ENCODE results near the gene RIN1. TPM values are rescaled to one million over a fixed set of nuclear protein-coding genes. Genes with fewer than 3 reads are reported as not detected.
A peak's percentile ranks its signal among the peaks of the same experiment; 100 is the strongest.

The RIN1 gene
- total and polyA plus RNA-seq, 2 of the 13 experiments (the other 11 are each of a cell fraction or from before 2014, with no cell fraction given): 2.4 to 4.1 TPM

DNA sequence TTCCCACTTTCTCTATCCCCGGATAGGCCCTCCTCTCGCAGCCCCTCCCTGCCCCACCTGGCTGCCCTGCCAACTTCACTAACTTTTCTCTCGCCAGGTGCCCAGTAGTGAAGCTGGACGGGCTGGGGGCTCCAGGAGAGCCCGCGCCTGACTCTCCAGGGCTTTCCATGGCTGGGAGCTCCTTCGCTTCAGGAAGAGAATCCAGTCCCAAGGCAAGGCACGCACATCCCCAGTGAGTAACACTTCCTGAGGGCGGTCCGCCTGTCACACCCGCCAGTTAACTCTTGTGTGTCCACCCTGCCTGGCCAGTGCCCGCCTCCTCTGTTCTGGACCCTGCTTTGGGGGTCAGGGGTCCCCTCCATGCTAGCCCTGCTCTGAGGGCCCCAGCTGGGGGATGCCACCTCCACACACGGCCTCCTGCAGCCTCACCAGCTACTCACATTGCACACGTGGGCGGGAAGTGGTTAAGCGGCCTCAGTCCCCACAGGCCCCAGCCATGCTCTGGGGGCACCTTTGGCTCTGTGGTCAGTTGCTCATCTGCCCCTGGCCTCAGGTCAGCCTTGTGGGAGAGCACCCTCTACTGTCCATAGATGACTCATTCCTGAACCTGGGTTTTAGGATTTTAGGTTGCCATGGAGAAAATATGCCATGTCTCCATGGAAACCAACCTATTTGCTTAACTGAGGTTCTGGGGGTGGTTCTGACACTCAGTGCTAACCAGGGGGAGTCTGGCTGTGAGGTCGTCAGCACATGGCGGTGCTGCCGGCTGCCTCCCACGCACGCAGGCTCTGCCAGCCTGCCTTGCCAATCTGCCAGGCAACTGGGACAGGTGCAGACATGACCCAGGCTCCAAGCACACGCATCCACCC, at the start of gene RIN1 (continued):
- TF ChIP-seq GTF3A (CRISPR knock-in tag; conservative IDR thresholded peaks at IDR 0.05) (0 out of 2 replicates have a peak, but pooled peaks have one; percentile 19), TARDBP (CRISPR knock-in tag; IDR thresholded peaks at IDR 0.05) (peak; percentile 91), PTBP1 (IDR thresholded peaks at IDR 0.05; ENCODE audit: low read depth, low read length, poor library complexity, severe bottlenecking) (peak; percentile 62), ZC3H13 (CRISPR knock-in tag; IDR thresholded peaks at IDR 0.05) (peak; percentile 86; the same call in 1 of the 2 replicates), HHEX (CRISPR knock-in tag; IDR thresholded peaks at IDR 0.05) (no peak), HOXD1 (CRISPR knock-in tag; IDR thresholded peaks at IDR 0.05) (no peak), ZNF431 (CRISPR knock-in tag; IDR thresholded peaks at IDR 0.05; ENCODE audit: borderline replicate concordance, low read depth) (peak; percentile 45; the same call in 1 of the 2 replicates), ZNF781 (CRISPR knock-in tag; IDR thresholded peaks at IDR 0.05; ENCODE audit: borderline replicate concordance, not compliant biosample characterization) (peak; percentile 79), PLRG1 (conservative IDR thresholded peaks at IDR 0.05) (no peak), SNAI1 (CRISPR knock-in tag; IDR thresholded peaks at IDR 0.05; ENCODE audit: borderline replicate concordance) (no peak), ZNF3 (CRISPR knock-in tag; IDR thresholded peaks at IDR 0.05) (0 out of 2 replicates have a peak, but pooled peaks have one; percentile 44), KAT2B (IDR thresholded peaks at IDR 0.05; ENCODE audit: borderline replicate concordance, low read depth, low read length) (no peak), NCOR1 (IDR thresholded peaks at IDR 0.05; ENCODE audit: borderline replicate concordance, low read length) (no peak; the same call in 1 of the 2 replicates), JDP2 (CRISPR knock-in tag; IDR thresholded peaks at IDR 0.05; ENCODE audit: borderline replicate concordance) (no peak), ZNF558 (CRISPR knock-in tag; IDR thresholded peaks at IDR 0.05; ENCODE audit: borderline replicate concordance) (0 out of 2 replicates have a peak, but pooled peaks have one; percentile 61), ZSCAN30 (CRISPR knock-in tag; IDR thresholded peaks at IDR 0.05) (no peak), CBX5 (CRISPR knock-in tag; IDR thresholded peaks at IDR 0.05; ENCODE audit: borderline replicate concordance) (0 out of 2 replicates have a peak, but pooled peaks have one; percentile 23), FOXA1 (IDR thresholded peaks at IDR 0.05) (no peak), FOXA1 (CRISPR knock-in tag; IDR thresholded peaks at IDR 0.05) (no peak), ZNF775 (CRISPR knock-in tag; IDR thresholded peaks at IDR 0.05; ENCODE audit: borderline replicate concordance) (no peak), DNMT3B (CRISPR knock-in tag; conservative IDR thresholded peaks at IDR 0.05) (no peak), CENPT (CRISPR knock-in tag; IDR thresholded peaks at IDR 0.05; ENCODE audit: low read depth) (no peak)
- TF ChIP-seq, protein P1, sequence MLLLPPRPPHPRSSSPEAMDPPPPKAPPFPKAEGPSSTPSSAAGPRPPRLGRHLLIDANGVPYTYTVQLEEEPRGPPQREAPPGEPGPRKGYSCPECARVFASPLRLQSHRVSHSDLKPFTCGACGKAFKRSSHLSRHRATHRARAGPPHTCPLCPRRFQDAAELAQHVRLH (CRISPR knock-in tag; IDR thresholded peaks at IDR 0.05; ENCODE audit: borderline replicate concordance, low read depth): peak; percentile 85; the same call in 1 of the 2 replicates
- TF ChIP-seq, protein P2, sequence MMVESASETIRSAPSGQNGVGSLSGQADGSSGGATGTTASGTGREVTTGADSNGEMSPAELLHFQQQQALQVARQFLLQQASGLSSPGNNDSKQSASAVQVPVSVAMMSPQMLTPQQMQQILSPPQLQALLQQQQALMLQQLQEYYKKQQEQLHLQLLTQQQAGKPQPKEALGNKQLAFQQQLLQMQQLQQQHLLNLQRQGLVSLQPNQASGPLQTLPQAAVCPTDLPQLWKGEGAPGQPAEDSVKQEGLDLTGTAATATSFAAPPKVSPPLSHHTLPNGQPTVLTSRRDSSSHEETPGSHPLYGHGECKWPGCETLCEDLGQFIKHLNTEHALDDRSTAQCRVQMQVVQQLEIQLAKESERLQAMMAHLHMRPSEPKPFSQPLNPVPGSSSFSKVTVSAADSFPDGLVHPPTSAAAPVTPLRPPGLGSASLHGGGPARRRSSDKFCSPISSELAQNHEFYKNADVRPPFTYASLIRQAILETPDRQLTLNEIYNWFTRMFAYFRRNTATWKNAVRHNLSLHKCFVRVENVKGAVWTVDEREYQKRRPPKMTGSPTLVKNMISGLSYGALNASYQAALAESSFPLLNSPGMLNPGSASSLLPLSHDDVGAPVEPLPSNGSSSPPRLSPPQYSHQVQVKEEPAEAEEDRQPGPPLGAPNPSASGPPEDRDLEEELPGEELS (CRISPR knock-in tag; IDR thresholded peaks at IDR 0.05): peak; percentile 60
- TF ChIP-seq, protein P3, sequence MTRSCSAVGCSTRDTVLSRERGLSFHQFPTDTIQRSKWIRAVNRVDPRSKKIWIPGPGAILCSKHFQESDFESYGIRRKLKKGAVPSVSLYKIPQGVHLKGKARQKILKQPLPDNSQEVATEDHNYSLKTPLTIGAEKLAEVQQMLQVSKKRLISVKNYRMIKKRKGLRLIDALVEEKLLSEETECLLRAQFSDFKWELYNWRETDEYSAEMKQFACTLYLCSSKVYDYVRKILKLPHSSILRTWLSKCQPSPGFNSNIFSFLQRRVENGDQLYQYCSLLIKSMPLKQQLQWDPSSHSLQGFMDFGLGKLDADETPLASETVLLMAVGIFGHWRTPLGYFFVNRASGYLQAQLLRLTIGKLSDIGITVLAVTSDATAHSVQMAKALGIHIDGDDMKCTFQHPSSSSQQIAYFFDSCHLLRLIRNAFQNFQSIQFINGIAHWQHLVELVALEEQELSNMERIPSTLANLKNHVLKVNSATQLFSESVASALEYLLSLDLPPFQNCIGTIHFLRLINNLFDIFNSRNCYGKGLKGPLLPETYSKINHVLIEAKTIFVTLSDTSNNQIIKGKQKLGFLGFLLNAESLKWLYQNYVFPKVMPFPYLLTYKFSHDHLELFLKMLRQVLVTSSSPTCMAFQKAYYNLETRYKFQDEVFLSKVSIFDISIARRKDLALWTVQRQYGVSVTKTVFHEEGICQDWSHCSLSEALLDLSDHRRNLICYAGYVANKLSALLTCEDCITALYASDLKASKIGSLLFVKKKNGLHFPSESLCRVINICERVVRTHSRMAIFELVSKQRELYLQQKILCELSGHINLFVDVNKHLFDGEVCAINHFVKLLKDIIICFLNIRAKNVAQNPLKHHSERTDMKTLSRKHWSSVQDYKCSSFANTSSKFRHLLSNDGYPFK (CRISPR knock-in tag; IDR thresholded peaks at IDR 0.05; ENCODE audit: borderline replicate concordance): peak; percentile 70; the same call in 1 of the 2 replicates

All from HepG2 (cell line).